Activated naive CD4-positive, alpha-beta T cell treated with anti-CD3 and anti-CD28 coated beads, Interleukin-2, amount 50 U/mL, for 24 hours (primary cell): Measurements from ENCODE around the gene RPL35.
A peak's percentile ranks its signal among the peaks of the same experiment; 100 is the strongest.

Source experiments
- H3K27ac Mint-ChIP-seq: one replicate; pipeline ENCODE4 v1.8.0; 2021; ENCODE audit warnings: mild to moderate bottlenecking, mixed read lengths
- H3K27me3 Mint-ChIP-seq: one replicate; pipeline ENCODE4 v1.8.0; 2021; ENCODE audit warnings: mixed read lengths
- H3K36me3 Mint-ChIP-seq: one replicate; pipeline ENCODE4 v1.8.0; 2021; ENCODE audit warnings: mixed read lengths
- H3K4me1 Mint-ChIP-seq: one replicate; pipeline ENCODE4 v1.8.0; 2021; ENCODE audit warnings: mixed read lengths
- H3K4me3 Mint-ChIP-seq: one replicate; pipeline ENCODE4 v1.8.0; 2021; ENCODE audit warnings: mild to moderate bottlenecking, mixed read lengths
- H3K9me3 Mint-ChIP-seq: one replicate; pipeline ENCODE4 v1.8.0; 2021; ENCODE audit warnings: mixed read lengths

Gene RPL35

DNA sequence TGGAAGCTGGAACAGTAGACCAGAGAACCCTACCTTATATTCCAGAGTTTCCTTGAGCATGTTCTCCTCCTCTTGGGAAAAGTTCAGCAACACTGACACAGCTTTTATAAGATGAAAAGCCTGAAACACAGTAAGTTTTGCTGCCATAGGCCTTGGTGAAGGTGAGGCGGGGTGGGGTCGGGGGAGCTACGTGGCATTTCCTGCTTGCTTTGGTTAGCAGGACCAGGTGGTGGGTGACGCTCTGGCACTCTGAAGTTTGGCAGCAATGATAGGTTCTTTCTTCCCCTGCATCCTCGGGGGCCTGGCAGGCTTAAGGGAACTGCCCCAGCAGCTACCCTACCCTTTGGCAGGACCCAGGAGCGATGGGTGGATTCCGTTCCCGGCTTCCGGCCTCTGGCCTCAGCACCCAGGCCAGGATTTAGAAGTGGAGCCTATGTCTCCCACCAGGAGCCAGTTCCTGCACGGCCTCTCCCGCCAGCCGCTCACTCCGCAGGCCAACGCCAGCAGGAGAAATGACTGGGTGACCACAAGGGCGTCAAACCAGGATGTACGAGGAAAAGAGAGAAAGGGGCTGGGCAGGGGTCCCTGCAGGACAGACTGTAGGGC, 19.5 kb upstream of the RPL35 start:
- H3K36me3 Mint-ChIP-seq: peaks cover 27% of the 10 kb centered on the region
- no peak overlapping the region for H3K4me3 Mint-ChIP-seq
- H3K4me1 Mint-ChIP-seq: peaks cover 7% of the 10 kb centered on the region
- H3K9me3 Mint-ChIP-seq: no peaks in the 10 kb centered on the region
- no peaks in the 10 kb centered on the region for H3K27me3 Mint-ChIP-seq
- H3K27ac Mint-ChIP-seq: no peak overlapping the region

DNA sequence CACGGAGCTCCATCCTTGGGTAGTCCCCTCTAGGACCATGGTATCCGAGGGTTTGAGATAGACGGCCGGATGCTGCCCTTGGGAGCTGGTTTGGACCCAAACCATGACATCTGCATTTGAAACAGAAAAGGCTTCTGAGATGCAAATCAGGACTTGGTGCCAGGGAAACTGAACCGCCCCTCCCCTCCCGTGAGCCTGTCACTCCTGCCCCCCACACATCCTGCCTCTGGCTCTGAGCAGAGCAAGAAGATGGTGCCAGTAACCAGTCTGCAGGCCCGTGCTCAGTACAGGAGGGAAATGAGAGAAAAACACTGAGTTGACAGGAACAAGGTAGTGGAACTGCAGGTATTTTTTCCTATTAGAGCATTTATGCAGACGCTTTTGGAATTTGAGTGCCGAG, 18.7 kb upstream of the RPL35 start:
- no peak overlapping the region for H3K27ac Mint-ChIP-seq
- H3K4me1 Mint-ChIP-seq: peaks cover 7% of the 10 kb centered on the region
- no peaks in the 10 kb centered on the region for H3K27me3 Mint-ChIP-seq
- no peaks in the 10 kb centered on the region for H3K9me3 Mint-ChIP-seq
- no peak overlapping the region for H3K4me3 Mint-ChIP-seq
- peaks cover 22% of the 10 kb centered on the region for H3K36me3 Mint-ChIP-seq

DNA sequence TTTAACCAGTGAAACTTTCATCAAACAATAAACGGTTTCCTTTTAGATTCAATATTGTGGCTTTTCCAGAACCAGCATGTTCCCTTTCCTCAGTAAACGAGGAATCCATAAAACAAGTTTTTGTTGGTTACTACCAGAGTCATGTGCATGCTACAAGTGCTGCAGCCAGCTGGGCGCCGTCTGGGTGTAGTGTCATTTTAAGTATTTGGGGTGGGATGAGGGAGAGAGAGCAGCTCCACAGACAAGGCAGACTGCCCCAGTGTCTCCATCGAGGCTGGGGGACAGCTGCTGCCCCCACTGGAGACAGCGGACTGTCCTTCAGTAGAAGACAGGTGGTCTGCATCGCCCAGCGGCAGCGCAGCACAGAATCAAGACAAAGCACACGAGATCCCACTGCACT, 17.5 kb upstream of the RPL35 start:
- H3K36me3 Mint-ChIP-seq: peaks cover 18% of the 10 kb centered on the region
- no peaks in the 10 kb centered on the region for H3K27me3 Mint-ChIP-seq

DNA sequence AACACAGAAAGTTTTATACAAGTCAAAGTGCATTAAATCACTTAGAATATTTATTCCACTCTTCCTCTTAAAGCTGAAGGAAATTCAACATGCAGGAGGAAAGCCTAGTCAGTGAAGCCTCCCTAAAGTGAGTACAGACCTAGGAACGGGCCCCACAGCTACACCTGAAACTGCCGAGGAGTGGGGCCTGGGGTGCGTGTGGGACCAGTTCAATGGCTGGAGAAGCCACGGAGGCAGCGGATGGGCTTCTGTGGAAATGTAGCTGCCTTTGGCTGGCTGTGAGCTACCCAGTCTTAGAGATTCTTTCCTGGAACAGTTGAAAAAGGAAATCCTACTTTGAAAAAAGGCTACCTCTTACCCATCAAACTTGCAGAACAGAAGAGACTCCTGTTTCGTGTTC, 16.8 kb upstream of the RPL35 start:
- H3K4me1 Mint-ChIP-seq: peaks cover 14% of the 10 kb centered on the region
- H3K27me3 Mint-ChIP-seq: no peaks in the 10 kb centered on the region
- peaks cover 18% of the 10 kb centered on the region for H3K36me3 Mint-ChIP-seq
- no peak overlapping the region for H3K27ac Mint-ChIP-seq
- no peak overlapping the region for H3K4me3 Mint-ChIP-seq
- no peaks in the 10 kb centered on the region for H3K9me3 Mint-ChIP-seq

More for the DNA sequence above, 17.5 kb upstream of the RPL35 start:
- Mint-ChIP-seq H3K9me3 (no peaks in the 10 kb centered on the region), H3K4me1 (peaks cover 12% of the 10 kb centered on the region), H3K4me3 (no peak overlapping the region), H3K27ac (no peak overlapping the region)

DNA sequence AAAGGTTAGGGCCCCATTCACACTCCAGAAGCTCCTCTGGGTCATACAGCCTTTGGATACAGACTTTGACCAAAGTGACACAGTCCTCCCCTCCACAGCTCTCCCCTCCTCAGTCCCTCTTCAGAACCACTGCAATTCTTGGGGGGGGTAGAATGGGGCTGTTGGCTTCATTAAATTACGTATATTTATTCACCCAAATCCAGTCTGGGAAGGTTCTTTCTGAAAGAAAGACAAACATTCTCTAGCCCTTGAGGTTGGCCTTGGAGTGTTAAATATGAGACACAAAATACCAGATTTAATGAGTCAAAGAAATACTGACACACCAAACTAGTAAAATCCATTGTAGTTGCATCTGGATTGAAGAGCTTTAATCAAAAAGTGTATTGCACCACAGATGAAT, 16.3 kb upstream of the RPL35 start:
- no peak overlapping the region for H3K27ac Mint-ChIP-seq
- no peaks in the 10 kb centered on the region for H3K9me3 Mint-ChIP-seq
- H3K4me3 Mint-ChIP-seq: no peak overlapping the region
- peaks cover 20% of the 10 kb centered on the region for H3K36me3 Mint-ChIP-seq
- peaks cover 19% of the 10 kb centered on the region for H3K4me1 Mint-ChIP-seq
- no peaks in the 10 kb centered on the region for H3K27me3 Mint-ChIP-seq

DNA sequence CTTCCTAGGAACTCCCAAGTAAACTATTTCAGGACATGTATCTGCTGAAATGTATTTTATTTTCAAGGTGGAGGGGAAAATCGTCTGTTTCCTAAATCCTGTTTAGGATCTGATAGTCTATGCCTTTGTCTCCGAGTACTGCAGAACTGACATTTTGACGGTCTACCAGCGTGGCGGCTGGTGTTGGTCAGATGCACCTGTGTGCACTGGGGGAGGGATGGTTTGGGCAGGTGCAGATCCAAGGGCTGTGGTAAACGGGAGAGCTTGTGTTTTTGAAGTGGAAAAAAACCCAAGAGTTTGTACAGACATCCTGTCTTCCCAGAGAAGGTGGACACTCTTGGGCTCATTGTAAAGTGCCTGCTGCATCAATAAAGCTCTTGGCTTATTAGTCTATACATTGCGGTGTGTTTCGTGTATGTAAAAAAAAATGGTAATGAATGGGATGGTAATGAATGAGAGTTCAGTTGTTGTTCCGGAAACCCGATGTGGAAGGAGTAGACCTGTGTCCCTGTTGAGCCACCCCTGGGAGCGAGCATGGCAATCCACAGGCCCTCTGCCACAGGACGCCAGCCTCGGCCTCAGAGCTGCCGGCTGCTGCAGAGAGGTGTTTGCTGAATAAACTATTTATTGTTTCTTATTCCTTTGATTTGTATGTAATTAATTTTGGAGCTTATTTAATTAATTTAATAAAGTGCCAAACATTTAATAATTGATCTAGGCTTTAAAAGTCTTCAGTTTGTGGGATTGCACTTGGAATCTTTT, 15.4 kb upstream of the RPL35 start:
- Mint-ChIP-seq H3K27me3 (no peaks in the 10 kb centered on the region), H3K9me3 (no peaks in the 10 kb centered on the region), H3K36me3 (peaks cover 22% of the 10 kb centered on the region), H3K4me1 (peaks cover 26% of the 10 kb centered on the region), H3K4me3 (peak overlapping the region; percentile 8), H3K27ac (peak overlapping the region; percentile 23)

DNA sequence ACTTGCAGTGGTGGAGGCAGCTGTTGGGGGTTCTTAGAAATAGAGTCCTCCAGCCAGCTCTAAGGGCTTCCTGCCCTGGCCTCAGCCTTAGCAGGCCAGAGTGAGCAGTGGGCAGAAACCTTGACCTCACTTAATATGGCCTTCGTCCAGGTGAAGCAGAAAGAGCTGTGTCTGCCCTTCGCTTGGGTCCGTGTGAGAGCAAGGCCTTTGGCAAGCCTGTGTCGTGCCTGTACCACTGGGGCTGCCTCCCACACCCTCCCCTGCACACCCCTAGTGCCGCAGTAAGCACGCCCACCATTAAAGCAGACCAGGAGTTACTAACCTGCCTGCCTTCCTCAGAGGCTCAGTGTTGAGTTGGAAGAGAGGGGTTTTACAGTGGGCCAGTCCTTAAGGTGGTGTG, 13.7 kb upstream of the RPL35 start:
- Mint-ChIP-seq H3K9me3 (no peaks in the 10 kb centered on the region), H3K4me3 (no peak overlapping the region), H3K4me1 (peaks cover 43% of the 10 kb centered on the region), H3K36me3 (peaks cover 27% of the 10 kb centered on the region), H3K27me3 (no peaks in the 10 kb centered on the region), H3K27ac (no peak overlapping the region)

DNA sequence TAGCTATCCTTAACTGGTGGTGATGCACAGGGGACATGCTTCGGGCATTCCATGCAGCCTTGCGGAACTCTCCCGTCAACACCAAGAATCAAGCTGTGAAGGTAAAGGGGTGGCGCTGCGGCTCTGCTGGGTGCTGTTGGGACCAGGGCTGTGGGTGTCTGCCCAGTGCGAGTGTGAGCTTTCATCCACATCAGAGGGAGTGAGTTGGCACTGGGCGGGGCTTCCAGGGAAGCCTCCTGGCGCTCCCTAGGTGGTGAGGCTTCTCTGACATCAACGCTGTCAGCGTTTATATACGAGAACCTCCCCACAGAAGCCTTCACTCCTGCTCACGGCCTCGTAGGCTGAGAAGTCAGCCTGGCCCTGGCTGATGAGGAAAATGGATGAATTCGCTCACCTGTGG, 11.9 kb upstream of the RPL35 start:
- no peaks in the 10 kb centered on the region for H3K27me3 Mint-ChIP-seq
- H3K27ac Mint-ChIP-seq: no peak overlapping the region
- no peaks in the 10 kb centered on the region for H3K9me3 Mint-ChIP-seq
- peak overlapping the region; percentile 69 for H3K4me3 Mint-ChIP-seq
- H3K36me3 Mint-ChIP-seq: peaks cover 29% of the 10 kb centered on the region
- H3K4me1 Mint-ChIP-seq: peaks cover 47% of the 10 kb centered on the region

DNA sequence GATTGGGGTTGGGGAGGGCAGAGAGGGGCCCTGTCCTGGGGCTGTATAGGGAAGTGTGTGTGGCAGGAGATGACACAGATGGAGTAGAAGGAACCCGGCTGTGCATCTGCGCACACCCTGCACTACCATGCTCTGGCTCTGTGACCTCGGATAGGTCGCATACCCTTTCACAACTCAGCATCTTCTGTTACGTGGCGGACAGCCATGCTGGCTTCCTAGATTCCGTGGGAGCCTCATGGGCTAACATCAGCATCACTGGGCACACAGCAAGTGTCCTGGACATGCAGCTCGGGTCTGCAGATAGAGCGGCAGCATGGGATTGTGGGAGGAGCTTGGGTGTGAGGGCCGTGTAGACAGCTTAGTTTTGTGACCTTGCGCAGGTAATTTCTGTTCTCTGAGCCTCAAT, 9.4 kb upstream of the RPL35 start:
- H3K27me3 Mint-ChIP-seq: no peaks in the 10 kb centered on the region
- no peaks in the 10 kb centered on the region for H3K9me3 Mint-ChIP-seq
- H3K4me1 Mint-ChIP-seq: peaks cover 53% of the 10 kb centered on the region
- peaks cover 16% of the 10 kb centered on the region for H3K36me3 Mint-ChIP-seq
- peak overlapping the region; percentile 99 for H3K27ac Mint-ChIP-seq
- peak overlapping the region; percentile 93 for H3K4me3 Mint-ChIP-seq

DNA sequence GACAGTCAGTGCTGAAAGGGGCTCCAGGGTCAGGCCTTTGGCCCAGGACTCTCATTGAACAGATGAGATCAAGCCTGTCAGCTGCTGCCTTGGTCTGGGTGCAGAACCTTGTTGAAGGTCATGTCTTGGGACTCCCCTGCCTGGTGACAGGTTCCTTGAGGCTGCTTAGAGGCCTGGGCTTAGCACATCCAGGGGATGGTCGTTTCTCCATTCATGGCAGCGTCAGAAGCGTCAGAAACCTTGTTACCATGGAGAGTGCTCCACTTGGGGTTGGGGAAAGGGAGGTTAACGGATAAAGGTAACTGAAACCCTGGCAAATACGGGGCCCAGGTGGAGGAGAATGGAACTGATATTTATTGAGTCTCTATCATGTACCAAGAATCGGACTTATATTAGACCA, 9.0 kb upstream of the RPL35 start:
- Mint-ChIP-seq H3K4me3 (peak overlapping the region; percentile 93), H3K36me3 (peaks cover 16% of the 10 kb centered on the region), H3K27ac (peak overlapping the region; percentile 99), H3K27me3 (no peaks in the 10 kb centered on the region), H3K4me1 (peaks cover 53% of the 10 kb centered on the region), H3K9me3 (no peaks in the 10 kb centered on the region)

DNA sequence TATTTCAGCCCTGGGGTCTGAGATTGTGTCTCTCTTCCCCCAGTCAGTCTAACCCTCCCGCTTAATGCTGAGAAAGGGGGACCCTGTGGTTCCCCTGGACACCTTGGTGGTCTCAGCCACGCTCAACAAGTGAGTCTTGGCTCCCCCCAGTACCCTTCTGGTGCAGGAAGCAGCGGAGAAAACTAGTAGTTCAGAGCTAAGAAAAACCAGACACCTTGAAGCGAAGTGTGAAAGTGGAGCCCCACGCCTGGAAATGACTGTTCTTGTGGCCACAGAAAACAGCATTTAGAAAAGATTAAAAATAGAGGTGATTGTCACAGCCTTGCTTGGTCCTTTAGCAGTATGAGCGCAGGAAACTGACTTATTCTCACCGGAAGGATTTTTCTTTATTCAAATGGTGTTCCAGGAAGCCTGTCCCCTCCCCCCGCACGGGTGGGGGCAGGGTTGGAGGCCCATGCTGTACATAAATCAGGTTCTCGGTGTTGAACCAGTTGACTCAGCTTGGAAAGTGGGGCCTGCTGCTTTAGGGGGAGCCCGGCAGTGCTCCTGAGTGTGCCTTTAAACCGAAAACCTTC, 8.3 kb upstream of the RPL35 start:
- Mint-ChIP-seq H3K4me1 (peaks cover 53% of the 10 kb centered on the region), H3K36me3 (peaks cover 13% of the 10 kb centered on the region), H3K9me3 (no peaks in the 10 kb centered on the region)

DNA sequence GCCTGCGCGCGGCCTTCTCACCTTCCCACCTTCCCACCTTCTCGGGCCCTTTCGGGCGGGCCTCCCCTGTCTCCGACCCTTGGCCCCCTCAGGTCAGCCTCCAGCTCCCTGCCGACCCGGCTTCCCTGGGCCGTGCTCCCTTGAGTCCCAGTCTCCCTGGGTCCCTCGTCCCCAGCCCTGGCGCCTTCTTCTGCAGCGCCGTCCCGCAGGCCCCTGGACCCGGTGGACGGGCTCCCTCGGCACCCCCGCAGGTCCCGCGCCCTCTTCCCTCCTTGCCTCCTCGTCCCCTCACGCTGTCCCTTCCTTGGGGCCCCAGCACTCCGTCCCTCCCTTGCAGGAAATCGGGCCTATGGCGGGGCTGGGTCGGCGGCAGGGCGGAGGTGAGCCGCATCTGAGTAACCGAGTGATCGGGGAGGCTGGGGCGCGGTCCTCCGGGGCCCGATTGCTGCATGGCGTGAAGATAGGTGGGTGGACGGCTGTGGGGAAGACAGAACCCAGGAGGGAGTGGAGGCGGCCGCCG, 7.8 kb upstream of the RPL35 start:
- peaks cover 48% of the 10 kb centered on the region for H3K4me1 Mint-ChIP-seq
- no peaks in the 10 kb centered on the region for H3K9me3 Mint-ChIP-seq
- peak overlapping the region; percentile 93 for H3K4me3 Mint-ChIP-seq
- no peaks in the 10 kb centered on the region for H3K27me3 Mint-ChIP-seq
- peaks cover 13% of the 10 kb centered on the region for H3K36me3 Mint-ChIP-seq
- peak overlapping the region; percentile 99 for H3K27ac Mint-ChIP-seq

More for the DNA sequence above, 8.3 kb upstream of the RPL35 start:
- Mint-ChIP-seq H3K27me3 (no peaks in the 10 kb centered on the region), H3K27ac (peak overlapping the region; percentile 99), H3K4me3 (peak overlapping the region; percentile 93)

DNA sequence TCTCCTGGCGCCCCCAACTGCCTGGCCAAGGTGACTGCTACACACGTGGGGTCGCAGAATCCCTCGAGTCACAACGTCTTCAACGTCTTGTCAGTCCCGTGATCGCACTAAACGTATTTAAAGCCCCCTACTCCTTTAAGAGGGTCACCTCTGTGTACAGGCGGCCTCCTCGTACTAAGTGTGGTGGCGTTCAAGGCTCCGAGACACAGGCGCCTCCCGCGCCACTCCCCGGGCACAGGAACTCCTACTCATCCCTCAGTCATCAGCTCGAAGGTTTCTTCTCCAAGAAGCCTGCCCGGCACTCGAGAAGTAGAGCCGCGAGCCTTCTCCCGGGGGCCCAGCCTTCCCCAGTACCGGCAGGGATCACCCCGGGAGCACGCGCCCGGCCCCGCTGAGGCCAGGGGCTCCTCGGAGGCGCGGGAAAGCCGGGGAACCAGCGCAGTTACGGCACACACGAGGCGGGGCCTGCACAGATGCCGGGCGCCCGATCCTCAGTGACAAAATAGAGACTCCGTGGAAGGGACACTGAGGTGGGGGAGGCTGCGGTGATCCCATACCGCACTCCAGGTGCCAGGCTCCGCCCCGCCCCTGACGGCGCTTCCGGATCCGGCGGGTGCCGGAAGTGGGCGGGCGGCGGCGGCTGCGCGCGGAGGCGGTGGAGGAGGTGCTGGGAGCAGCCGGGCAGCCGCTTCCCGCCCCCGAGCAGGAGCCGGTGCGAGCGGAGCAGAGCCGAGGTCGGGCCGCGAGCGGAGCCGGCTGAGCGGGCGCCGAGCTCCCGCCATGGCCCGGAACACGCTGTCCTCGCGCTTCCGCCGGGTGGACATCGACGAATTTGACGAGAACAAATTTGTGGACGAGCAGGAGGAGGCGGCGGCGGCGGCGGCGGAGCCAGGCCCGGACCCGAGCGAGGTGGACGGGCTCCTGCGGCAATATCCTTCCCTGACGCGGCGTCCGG, 7.0 kb upstream of the RPL35 start:
- no peaks in the 10 kb centered on the region for H3K27me3 Mint-ChIP-seq
- H3K4me3 Mint-ChIP-seq: peak overlapping the region; percentile 93
- H3K36me3 Mint-ChIP-seq: peaks cover 13% of the 10 kb centered on the region
- H3K4me1 Mint-ChIP-seq: peaks cover 50% of the 10 kb centered on the region
- peak overlapping the region; percentile 98 for H3K27ac Mint-ChIP-seq
- no peaks in the 10 kb centered on the region for H3K9me3 Mint-ChIP-seq

DNA sequence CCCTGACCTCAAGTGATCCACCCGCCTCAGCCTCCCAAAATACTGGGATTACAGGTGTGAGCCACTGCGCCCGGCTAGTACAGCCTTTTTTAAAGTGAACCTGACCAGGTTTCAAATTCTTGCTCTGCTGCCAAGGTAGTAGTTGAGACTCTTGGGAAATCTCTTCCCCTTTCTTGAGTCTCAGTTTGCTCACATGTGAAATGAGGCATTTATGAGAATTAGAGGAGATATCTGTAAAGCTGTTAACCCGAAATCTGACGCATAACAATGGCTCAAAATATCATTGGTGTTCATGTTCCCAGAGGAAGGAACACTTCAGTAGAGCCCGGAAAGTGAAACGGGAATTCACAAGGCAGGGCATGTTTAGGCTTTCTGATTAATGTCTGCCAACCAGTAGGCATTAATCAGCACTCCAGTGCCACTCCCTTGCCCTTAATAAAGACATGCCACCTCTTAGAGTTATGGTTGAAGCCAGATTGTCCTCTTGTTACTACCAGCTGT, 1.7 kb upstream of the RPL35 start:
- Mint-ChIP-seq H3K4me3 (peak overlapping the region; percentile 50), H3K4me1 (peaks cover 42% of the 10 kb centered on the region), H3K27ac (no peak overlapping the region), H3K36me3 (peaks cover 18% of the 10 kb centered on the region), H3K27me3 (no peaks in the 10 kb centered on the region), H3K9me3 (no peaks in the 10 kb centered on the region)
